Measurements from ENCODE around the gene QPCTL.
"Not testable (repeated sequence)": the region's sequence is repeated elsewhere in the genome, so short reads cannot be mapped to it uniquely, and the experiment has no call there.

QPCTL gene

GRCh38 chr19:45681391-45682015 lies 11.0 kb upstream of the QPCTL start:
- peak overlapping the region; percentile 55 for H3K27ac ChIP-seq
- TF ChIP-seq CTCF (conservative IDR thresholded peaks at IDR 0.05) (peak; percentile 90), ZFX (IDR thresholded peaks at IDR 0.05) (no peak)

- TF ChIP-seq CTCF (conservative IDR thresholded peaks at IDR 0.05) = no peak
- TF ChIP-seq ZFX (IDR thresholded peaks at IDR 0.05) = no peak
- H3K27ac ChIP-seq = peak overlapping the region; percentile 55
These were observed 10.3 kb upstream of the QPCTL start for GRCh38 chr19:45682117-45682516.

GRCh38 chr19:45682908-45683307 lies 9.6 kb upstream of the QPCTL start:
- TF ChIP-seq CTCF (conservative IDR thresholded peaks at IDR 0.05) = no peak
- TF ChIP-seq ZFX (IDR thresholded peaks at IDR 0.05) = no peak
- H3K27ac ChIP-seq = no peak overlapping the region

- not testable (repeated sequence) for H3K27ac ChIP-seq
These were observed 7.4 kb upstream of the QPCTL start for GRCh38 chr19:45685045-45685444.

- TF ChIP-seq ZFX (IDR thresholded peaks at IDR 0.05) (no peak), CTCF (conservative IDR thresholded peaks at IDR 0.05) (no peak)
- no peak overlapping the region for H3K27ac ChIP-seq
These were observed 4.9 kb upstream of the QPCTL start for GRCh38 chr19:45687599-45687998.

GRCh38 chr19:45691516-45692186 lies 815 bp upstream of the QPCTL start, which contains the start of gene SNRPD2:
TSS of gene SNRPD2 (minus strand) at chr19:45691953. CDS start at chr19:45691888, 65 bp downstream.
- H3K27ac ChIP-seq = peak within 1 kb of the TSS; percentile 86
- TF ChIP-seq ZFX (IDR thresholded peaks at IDR 0.05) (peak; percentile 37; the same call in 1 of the 2 replicates), CTCF (conservative IDR thresholded peaks at IDR 0.05) (no peak)

GRCh38 chr19:45693106-45693788 lies 781 bp downstream of the QPCTL start:
- H3K27ac ChIP-seq = peak overlapping the region; percentile 86
- TF ChIP-seq ZFX (IDR thresholded peaks at IDR 0.05) = no peak
- peak; percentile 87 for TF ChIP-seq CTCF (conservative IDR thresholded peaks at IDR 0.05)
